SK-N-SH treated with all-trans-retinoic acid at 6 μM for 48 hours (cell line): ENCODE results near the gene PDE4B.

Experiments used
- ARNTL ChIP-seq: fragments of 450-650 bp; formaldehyde crosslinking; IDR thresholded peaks from 2 replicates; pipeline ENCODE4 v1.5.0; 2020; ENCODE audit warnings: low read depth, mild to moderate bottlenecking, moderate library complexity, borderline replicate concordance
- GLIS3 ChIP-seq: fragments of 250-450 bp; sonication (Bioruptor Pico); IDR thresholded peaks from 2 replicates; pipeline ENCODE4 v1.5.0; 2020; ENCODE audit warnings: mild to moderate bottlenecking, moderate library complexity
- ISL1 ChIP-seq: fragments of 250-450 bp; sonication (Bioruptor Pico); IDR thresholded peaks from 2 replicates; pipeline ENCODE4 v2.1.2; 2022; ENCODE audit warnings: mild to moderate bottlenecking, moderate library complexity
- TOX ChIP-seq: fragments of 250-450 bp; sonication (Bioruptor Pico); IDR thresholded peaks from 2 replicates; pipeline ENCODE4 v1.8.0; 2021; ENCODE audit warnings: mild to moderate bottlenecking, moderate library complexity, borderline replicate concordance
- ZC3H10 ChIP-seq: fragments of 250-450 bp; sonication (Bioruptor Pico); IDR thresholded peaks from 2 replicates; pipeline ENCODE4 v1.5.1; 2021; ENCODE audit warnings: mild to moderate bottlenecking, moderate library complexity
- ZFP3 ChIP-seq: fragments of 250-450 bp; sonication (Bioruptor Pico); IDR thresholded peaks from 2 replicates; pipeline ENCODE4 v1.5.0; 2020; ENCODE audit warnings: mild to moderate bottlenecking, moderate library complexity
- ZNF565 ChIP-seq: fragments of 450-650 bp; formaldehyde crosslinking; conservative IDR thresholded peaks from 2 replicates; pipeline ENCODE4 v1.5.0; 2020; ENCODE audit warnings: low read depth, mild to moderate bottlenecking, moderate library complexity
- TF ChIP-seq, protein P1 (sequence below): fragments of 250-450 bp; sonication (Bioruptor Pico); IDR thresholded peaks from 2 replicates; pipeline ENCODE4 v1.8.0; 2020; ENCODE audit warnings: mild to moderate bottlenecking, moderate library complexity, borderline replicate concordance
- TF ChIP-seq, protein P2 (sequence below): fragments of 250-450 bp; sonication (Bioruptor Pico); IDR thresholded peaks from 2 replicates; pipeline ENCODE4 v1.5.1; 2020; ENCODE audit warnings: low read depth, mild to moderate bottlenecking, moderate library complexity

DNA sequence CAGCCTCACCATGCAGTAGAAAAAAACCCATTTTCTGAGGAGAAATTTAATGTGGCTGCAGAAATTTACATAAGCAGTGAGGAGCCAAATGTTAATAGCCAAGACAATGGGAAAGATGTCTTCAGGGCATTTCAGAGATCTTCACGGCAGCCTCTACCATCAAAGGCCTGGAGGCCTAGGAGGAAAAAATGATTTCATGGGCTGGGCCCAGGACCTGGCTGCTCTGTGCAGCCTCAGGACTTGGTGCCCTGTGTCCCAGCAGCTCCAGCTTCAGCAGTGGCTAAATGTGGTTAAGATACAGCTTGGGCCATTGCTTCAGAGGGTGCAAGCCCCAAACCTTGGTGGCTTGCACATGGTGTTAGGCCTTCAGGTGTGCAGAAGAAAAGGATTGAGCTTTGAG, 48.0 kb upstream of the PDE4B start:
- TF ChIP-seq ARNTL (CRISPR knock-in tag) = no peak
- TF ChIP-seq, protein P1, sequence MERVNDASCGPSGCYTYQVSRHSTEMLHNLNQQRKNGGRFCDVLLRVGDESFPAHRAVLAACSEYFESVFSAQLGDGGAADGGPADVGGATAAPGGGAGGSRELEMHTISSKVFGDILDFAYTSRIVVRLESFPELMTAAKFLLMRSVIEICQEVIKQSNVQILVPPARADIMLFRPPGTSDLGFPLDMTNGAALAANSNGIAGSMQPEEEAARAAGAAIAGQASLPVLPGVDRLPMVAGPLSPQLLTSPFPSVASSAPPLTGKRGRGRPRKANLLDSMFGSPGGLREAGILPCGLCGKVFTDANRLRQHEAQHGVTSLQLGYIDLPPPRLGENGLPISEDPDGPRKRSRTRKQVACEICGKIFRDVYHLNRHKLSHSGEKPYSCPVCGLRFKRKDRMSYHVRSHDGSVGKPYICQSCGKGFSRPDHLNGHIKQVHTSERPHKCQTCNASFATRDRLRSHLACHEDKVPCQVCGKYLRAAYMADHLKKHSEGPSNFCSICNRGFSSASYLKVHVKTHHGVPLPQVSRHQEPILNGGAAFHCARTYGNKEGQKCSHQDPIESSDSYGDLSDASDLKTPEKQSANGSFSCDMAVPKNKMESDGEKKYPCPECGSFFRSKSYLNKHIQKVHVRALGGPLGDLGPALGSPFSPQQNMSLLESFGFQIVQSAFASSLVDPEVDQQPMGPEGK (CRISPR knock-in tag) = no peak
- no peak for TF ChIP-seq ISL1 (CRISPR knock-in tag)
- no peak for TF ChIP-seq GLIS3 (CRISPR knock-in tag)
- no peak for TF ChIP-seq ZNF565 (CRISPR knock-in tag)
- TF ChIP-seq TOX (CRISPR knock-in tag) = no peak
- TF ChIP-seq, protein P2, sequence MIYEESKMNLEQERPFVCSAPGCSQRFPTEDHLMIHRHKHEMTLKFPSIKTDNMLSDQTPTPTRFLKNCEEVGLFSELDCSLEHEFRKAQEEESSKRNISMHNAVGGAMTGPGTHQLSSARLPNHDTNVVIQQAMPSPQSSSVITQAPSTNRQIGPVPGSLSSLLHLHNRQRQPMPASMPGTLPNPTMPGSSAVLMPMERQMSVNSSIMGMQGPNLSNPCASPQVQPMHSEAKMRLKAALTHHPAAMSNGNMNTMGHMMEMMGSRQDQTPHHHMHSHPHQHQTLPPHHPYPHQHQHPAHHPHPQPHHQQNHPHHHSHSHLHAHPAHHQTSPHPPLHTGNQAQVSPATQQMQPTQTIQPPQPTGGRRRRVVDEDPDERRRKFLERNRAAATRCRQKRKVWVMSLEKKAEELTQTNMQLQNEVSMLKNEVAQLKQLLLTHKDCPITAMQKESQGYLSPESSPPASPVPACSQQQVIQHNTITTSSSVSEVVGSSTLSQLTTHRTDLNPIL (CRISPR knock-in tag) = no peak
- TF ChIP-seq ZFP3 (CRISPR knock-in tag) = no peak
- TF ChIP-seq ZC3H10 (CRISPR knock-in tag) = no peak
